ENCODE data around the gene DDX49.

- TF ChIP-seq RAD21 (IDR thresholded peaks at IDR 0.05; ENCODE audit: low read depth) (no peak), CTCF (IDR thresholded peaks at IDR 0.05 in 2 of 3, conservative IDR thresholded peaks at IDR 0.05 in 1 of 3; ENCODE audit: borderline replicate concordance in 1 of 3, insufficient read depth in 1 of 3, low read depth in 2 of 3, low read length in 2 of 3) (no peak), TCF7L2 (IDR thresholded peaks at IDR 0.05; ENCODE audit: borderline replicate concordance, extremely low read depth, insufficient read depth, insufficient read length) (no peak), POLR2AphosphoS5 (IDR thresholded peaks at IDR 0.05; ENCODE audit: low read depth, low read length) (no peak), SP1 (IDR thresholded peaks at IDR 0.05; ENCODE audit: low read depth) (no peak), MAX (IDR thresholded peaks at IDR 0.05) (no peak), EZH2phosphoT487 (IDR thresholded peaks at IDR 0.05; ENCODE audit: borderline replicate concordance) (no peak), POLR2A (IDR thresholded peaks at IDR 0.05; ENCODE audit: borderline replicate concordance, extremely low read depth, insufficient read depth, insufficient read length) (no peak), SRF (IDR thresholded peaks at IDR 0.05; ENCODE audit: low read depth) (no peak), CEBPB (IDR thresholded peaks at IDR 0.05; ENCODE audit: low read depth) (no peak), EGR1 (IDR thresholded peaks at IDR 0.05; ENCODE audit: low read depth) (no peak), FOSL1 (IDR thresholded peaks at IDR 0.05; ENCODE audit: low read depth) (no peak)
- TF ChIP-seq, protein P1, sequence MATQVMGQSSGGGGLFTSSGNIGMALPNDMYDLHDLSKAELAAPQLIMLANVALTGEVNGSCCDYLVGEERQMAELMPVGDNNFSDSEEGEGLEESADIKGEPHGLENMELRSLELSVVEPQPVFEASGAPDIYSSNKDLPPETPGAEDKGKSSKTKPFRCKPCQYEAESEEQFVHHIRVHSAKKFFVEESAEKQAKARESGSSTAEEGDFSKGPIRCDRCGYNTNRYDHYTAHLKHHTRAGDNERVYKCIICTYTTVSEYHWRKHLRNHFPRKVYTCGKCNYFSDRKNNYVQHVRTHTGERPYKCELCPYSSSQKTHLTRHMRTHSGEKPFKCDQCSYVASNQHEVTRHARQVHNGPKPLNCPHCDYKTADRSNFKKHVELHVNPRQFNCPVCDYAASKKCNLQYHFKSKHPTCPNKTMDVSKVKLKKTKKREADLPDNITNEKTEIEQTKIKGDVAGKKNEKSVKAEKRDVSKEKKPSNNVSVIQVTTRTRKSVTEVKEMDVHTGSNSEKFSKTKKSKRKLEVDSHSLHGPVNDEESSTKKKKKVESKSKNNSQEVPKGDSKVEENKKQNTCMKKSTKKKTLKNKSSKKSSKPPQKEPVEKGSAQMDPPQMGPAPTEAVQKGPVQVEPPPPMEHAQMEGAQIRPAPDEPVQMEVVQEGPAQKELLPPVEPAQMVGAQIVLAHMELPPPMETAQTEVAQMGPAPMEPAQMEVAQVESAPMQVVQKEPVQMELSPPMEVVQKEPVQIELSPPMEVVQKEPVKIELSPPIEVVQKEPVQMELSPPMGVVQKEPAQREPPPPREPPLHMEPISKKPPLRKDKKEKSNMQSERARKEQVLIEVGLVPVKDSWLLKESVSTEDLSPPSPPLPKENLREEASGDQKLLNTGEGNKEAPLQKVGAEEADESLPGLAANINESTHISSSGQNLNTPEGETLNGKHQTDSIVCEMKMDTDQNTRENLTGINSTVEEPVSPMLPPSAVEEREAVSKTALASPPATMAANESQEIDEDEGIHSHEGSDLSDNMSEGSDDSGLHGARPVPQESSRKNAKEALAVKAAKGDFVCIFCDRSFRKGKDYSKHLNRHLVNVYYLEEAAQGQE (IDR thresholded peaks at IDR 0.05; ENCODE audit: low read depth), result no peak
Measured at GRCh38 chr19:18946335-18946734, 26.8 kb downstream of the DDX49 start.

Data from HCT116 (cell line).